ENCODE results near the gene B4GALT3.

- TF ChIP-seq CTCF (IDR thresholded peaks at IDR 0.05) (no peak), POLR2A (IDR thresholded peaks at IDR 0.05) (no peak)
These were observed 4.4 kb downstream of the B4GALT3 start for GRCh38 chr1:161172776-161173376.
